GOT3 (cell line): ENCODE measurements around the gene MRPL20.
"Not testable (repeated sequence)": the region's sequence is repeated elsewhere in the genome, so short reads cannot be mapped to it uniquely, and the experiment has no call there.

Source experiments
- DNase-seq: peaks from one replicate; lab custom pipeline; 2025; ENCODE audit warnings: mixed read lengths; lab: John Stamatoyannopoulos, UW

Gene MRPL20

DNA sequence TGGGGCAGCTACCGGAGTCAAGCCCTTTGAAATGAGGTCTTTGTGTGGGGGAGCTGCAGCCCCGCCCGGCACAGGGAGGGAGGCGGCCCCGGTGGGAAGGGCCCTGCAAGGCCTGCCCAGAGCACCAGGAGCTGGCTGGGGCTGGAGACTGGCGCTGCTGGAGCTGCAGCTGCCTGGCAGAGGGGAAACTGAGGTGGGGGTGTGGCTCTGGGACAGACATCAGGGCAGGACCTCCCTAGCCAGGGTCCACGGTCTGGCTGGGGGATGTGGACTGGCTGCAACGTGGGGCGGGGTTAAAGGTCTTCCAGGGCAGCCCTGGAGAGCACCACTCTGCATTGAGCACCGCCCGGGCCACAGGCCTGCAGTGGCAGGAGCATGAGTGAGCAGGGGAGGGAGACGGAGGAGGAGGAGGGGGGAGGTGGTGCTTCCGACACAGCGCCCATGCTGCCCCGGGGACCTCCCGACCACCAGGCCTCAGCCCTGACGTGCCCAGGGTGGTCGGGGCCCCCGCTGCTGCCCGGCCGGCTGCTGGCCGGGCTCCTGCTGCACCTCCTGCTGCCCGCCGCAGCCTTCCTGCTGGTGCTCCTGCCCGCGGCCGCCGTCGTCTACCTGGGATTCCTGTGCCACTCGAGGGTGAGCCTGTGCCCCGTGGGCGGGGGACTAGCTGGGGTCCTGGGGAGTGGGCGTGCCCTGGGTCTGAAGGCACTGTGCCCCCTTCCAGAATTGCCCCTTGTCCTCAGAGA lies 18.8 kb upstream of the MRPL20 start:
- no peak for DNase-seq

GRCh38 chr1:1425426-1425752 lies 18.3 kb upstream of the MRPL20 start:
- DNase-seq = no peak

- DNase-seq = no peak
These were observed 17.6 kb upstream of the MRPL20 start for GRCh38 chr1:1424707-1425106.

DNA sequence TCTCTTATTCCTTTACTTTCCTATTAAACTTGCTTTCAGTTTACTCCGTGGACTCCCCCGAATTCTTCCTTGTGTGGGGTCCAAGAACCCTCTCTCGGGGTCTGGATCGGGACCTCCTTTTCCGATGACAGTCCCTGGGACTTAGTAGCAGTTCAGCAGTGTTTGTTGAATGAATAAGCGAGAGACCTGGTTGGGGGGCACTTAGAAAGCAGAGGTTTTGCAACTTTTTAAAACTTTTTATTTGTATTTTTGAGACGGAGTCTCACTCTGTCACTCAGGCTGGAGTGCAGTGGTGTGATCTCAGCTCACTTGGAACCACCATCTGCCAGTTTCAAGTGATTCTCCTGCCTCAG lies 16.1 kb upstream of the MRPL20 start:
- DNase-seq = no peak

DNA sequence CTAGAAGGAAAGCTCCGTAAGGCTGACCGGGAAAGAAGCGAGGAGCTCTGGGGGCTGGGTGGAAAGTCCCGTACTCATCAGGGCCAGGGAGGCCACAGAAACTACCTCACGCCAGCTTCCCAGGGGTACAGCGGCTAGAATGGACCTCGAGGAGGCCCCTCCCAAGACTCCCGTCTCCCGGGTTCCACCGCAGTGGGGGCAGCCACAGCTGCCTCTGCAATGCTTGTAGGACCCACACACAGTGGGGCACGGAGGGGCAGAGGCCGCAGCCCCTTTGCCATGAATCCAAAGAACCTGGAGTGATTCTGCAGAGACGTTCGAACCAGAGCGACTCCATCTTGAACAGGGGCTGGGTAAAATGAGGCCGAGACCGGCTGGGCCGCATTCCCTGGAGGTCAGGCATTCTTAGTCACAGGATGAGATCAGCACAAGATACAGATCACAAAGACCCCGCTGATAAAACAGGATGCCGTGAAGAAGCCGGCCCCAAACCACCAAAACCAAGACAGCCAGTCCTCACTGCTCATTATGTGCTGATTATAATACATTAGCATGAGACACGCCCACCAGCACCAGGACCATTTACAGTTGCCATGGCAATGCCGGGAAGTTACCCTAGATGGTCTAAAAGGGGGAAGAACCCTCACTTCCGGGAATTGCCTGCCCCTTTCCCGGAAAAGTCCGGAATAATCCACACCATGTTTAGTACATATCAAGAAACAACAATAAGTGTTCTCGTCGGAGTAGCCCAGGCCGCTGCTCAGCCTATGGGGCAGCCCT lies 15.6 kb upstream of the MRPL20 start:
- no peak for DNase-seq

GRCh38 chr1:1421907-1422464 lies 14.9 kb upstream of the MRPL20 start:
- DNase-seq = no peak

DNA sequence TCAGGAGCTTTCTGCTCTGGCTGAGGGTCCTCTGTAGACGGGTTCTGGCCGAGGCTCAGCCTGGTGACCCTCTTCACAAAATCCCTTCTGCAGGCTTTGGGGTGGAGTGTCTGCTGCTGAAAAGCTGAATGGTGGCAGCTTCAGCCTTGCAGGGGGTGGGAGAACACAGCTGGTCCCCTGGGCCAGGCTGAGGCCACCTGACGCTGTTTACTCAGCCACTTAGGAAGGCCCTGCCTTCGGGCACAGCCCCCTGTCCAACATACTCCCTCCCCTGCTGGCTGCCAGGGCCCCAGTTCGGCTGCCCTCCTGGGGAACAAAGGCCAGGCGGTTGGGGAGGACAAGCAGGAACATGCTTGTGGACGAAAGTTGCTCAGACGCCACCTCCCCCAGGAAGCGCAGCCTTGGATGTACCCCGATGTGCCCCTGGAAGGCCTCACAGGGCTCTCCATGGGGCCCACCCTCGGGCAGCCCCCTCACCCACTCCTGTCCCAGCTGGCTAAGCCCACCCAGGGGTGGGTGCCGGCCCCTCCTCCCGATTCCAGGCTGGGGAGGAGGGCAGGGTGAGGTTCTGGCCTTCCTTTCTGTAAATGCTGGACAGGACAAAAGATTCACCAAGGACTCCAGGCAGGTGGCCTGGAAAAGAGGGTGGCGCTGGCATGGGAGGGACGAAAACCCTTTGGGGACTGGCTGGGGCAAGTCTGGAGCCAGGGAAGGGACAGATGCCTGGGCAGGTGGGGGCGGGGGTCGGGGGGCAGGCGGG lies 14.2 kb upstream of the MRPL20 start, which contains the start of gene ANKRD65:
Gene ANKRD65 (minus strand): TSS at position 130 of the 760 bp plus-strand sequence. CDS start 271 bp downstream, outside the sequence.
- DNase-seq = no peak

DNA sequence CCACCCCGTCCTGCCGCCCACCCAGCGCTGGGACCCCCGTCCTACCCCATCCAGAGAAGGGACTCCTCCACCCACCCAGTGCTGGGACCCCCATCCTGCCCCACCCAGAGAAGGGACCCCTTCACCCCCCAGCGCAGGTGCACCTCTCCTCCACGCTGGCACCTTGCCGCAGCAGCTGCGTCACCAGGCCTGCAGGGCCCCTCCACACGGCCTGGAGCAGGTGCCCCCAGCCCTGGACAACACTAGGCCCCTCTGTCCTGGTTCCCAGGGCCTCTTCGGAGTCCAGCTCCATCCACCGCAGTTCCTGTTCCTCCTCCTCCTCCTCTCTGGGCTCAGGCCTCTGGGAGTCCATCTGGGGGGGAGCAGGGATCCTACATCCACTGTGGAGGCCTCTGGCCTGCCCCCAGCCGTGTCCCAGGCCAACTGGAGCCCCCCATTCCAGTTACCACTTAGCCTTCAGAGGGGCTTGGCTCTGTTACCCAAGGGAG lies 13.6 kb upstream of the MRPL20 start:
- no peak for DNase-seq

DNA sequence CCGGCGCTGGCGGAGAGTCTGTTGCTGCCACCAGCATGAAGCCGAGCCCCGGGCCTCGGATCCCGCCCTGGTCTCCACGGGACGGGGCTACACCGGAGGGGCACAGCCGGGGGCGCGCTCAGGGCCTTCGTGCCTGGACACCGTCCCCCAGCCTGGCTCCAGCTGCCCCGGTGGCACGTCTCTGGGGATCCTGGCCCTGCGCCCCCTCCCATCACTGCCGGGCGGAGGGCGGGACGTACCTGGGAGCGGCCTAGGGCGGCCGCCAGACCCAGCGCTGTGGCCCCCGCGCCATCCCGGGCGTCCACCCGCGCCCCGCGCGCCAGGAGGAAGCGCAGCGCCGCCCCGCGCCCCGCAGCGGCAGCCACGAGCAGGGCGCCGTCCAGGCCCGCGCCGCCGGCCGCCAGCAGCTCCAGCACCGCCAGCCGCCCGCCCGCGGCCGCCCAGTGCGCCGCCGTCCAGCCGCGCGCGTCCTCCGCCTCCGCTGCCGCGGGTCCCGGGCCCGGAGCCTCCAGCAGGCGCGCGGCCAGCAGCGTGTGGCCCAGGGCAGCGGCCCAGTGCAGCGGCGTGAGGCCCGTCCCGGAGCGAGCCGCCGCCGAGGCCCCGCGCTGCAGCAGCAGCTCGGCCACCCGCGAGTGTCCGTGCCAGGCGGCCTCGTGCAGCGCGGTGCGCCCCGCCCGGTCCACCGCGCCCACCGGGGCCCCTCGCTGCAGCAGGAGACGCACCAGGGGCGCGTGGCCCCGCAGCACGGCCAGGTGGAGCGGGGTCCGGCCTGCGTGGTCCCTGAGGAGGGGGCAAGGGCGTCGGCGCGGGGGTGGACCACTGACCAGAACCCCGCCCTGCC lies 12.9 kb upstream of the MRPL20 start:
- no peak for DNase-seq

DNA sequence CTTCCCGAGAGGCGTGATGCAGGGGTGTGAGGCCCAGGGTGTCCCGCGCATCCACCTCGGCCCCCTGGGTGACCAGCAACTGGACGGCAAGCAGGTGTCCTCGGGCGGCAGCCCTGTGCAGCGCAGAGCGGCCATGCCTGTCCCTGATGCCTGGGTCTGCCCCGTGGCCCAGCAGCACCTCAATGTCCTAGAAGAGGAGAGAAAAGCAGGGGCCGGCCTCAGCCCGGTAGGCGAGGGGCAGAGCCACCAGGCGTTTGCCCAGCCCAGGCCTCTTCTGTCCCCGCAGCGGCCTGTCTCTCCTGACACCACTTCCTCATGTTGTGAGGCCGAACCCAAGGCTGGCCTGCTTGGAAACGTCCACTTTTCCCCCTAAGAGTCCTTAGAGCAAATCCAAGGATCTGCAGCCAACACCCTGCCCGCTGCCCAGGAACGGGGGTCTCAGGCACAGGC lies 12.3 kb upstream of the MRPL20 start:
- no peak for DNase-seq

GRCh38 chr1:1418464-1419362 lies 11.6 kb upstream of the MRPL20 start:
- DNase-seq = no peak

DNA sequence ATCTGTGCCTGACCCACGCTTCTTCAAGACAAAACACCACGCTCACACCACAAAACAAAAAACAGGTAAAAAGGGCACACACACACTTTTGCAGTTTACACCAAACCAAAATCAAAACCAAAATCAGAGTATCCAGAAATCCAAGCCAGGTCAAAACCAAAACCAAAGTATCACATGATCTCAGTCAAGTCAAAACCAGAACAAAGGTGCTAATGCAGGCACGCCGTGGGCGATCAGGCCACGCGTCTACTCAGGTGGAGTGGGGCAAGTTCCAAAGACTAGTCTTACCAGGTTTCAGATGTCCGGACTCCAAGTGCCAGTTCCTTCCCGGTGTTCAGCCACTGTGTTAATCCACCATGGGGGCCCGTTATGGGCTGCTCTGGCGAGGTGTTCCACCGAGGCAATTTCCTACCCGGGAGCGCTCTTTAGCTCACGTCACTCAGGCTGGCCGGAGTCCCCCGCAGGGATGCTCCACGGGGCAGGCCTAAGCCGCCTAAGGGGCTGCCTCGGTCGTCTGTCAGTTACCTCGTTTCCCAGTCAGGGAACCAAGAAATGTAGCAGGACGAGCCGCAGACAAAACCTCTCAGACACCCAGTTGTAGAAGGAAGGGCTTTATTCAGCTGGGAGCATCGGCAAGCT lies 10.9 kb upstream of the MRPL20 start:
- not testable (repeated sequence) for DNase-seq

- not testable (repeated sequence) for DNase-seq
These were observed 10.3 kb upstream of the MRPL20 start for GRCh38 chr1:1417396-1417795.

GRCh38 chr1:1415751-1416150 lies 8.7 kb upstream of the MRPL20 start:
- DNase-seq = no peak

GRCh38 chr1:1412311-1412902 lies 5.3 kb upstream of the MRPL20 start:
- not testable (repeated sequence) for DNase-seq

GRCh38 chr1:1411626-1412025 lies 4.5 kb upstream of the MRPL20 start:
- no peak for DNase-seq

GRCh38 chr1:1410238-1410637 lies 3.1 kb upstream of the MRPL20 start:
- not testable (repeated sequence) for DNase-seq

DNA sequence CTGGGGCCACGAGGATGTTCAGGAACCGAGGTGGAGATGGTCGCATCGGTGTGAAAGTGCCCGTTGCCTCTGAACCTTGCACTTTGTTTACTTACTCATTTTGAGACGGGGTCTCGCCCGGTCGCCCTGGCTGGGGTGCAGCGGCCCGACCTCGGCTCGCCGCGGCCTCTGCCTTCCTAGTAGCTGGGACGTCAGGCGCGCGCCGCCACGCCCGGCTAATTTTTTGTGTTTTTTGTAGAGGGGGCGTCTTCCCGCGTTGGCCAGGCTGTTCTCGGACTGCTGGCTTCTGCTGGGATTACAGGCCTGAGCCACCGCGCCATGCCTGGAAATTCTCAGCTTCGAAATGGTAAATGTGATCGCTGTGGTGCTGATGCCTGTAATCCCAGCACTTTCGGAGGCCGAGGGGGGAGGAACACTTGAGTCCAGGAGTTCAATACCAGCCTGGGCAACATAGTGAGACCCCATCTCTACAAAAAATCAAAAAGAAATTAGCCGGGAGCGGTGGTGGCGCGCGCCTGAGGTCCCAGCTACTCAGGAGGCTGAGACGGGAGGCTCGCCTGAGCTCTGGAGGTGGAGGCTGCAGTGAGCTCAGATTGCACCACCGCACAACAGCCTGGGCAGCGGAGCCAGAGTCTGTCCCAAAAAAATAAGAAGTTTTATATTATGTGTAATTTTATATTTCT lies 684 bp upstream of the MRPL20 start:
- no peak for DNase-seq
